GM23338 (cell line): ENCODE results near the gene KRTAP22-2. TPM values are rescaled to one million over a fixed set of nuclear protein-coding genes. Genes with fewer than 3 reads are reported as not detected.

ENCODE experiments used
- ATAC-seq: fragments of 200-7000 bp; cut with Tn5 transposase; 3 replicates; pipeline ENCODE4 v1.9.1; 2020
- DNase-seq: peaks from one replicate; pipeline ENCODE4 v3.0.0-alpha.2; 2015; ENCODE audit warnings: low spot score
- H2AFZ ChIP-seq: fragments of 200-600 bp; sonication (generic); 2 replicates; pipeline ENCODE4 v1.8.0; 2016; ENCODE audit warnings: antibody characterized with exemption, mild to moderate bottlenecking, moderate library complexity
- H3F3A ChIP-seq: fragments of 200-600 bp; sonication (generic); replicated peaks from 2 replicates; pipeline ENCODE4 v1.8.0; 2017; ENCODE audit warnings: antibody characterized with exemption, mixed run types, low read depth
- H3K27ac ChIP-seq: fragments of 200-600 bp; sonication (generic); 2 replicates; pipeline ENCODE4 v1.6.1; 2016; ENCODE audit warnings: low read depth
- H3K27me3 ChIP-seq: fragments of 200-600 bp; sonication (generic); 2 replicates; pipeline ENCODE4 v1.8.0; 2016; ENCODE audit warnings: mild to moderate bottlenecking, mixed run types, moderate library complexity; ENCODE audit not compliant: insufficient read depth
- H3K36me3 ChIP-seq: fragments of 200-600 bp; sonication (generic); 2 replicates; pipeline ENCODE4 v1.8.0; 2016; ENCODE audit warnings: mild to moderate bottlenecking; ENCODE audit not compliant: insufficient read depth
- H3K4me1 ChIP-seq: fragments of 200-600 bp; sonication (generic); 2 replicates; pipeline ENCODE4 v1.8.0; 2016; ENCODE audit warnings: mild to moderate bottlenecking, moderate library complexity; ENCODE audit not compliant: insufficient read depth
- H3K4me2 ChIP-seq: fragments of 200-600 bp; sonication (generic); 2 replicates; pipeline ENCODE4 v1.7.1; 2017; ENCODE audit warnings: mixed run types
- H3K4me3 ChIP-seq: fragments of 200-600 bp; sonication (generic); 2 replicates; pipeline ENCODE4 v1.6.1; 2016; ENCODE audit warnings: mixed run types
- H3K79me2 ChIP-seq: fragments of 200-600 bp; sonication (generic); replicated peaks from 2 replicates; pipeline ENCODE4 v1.8.0; 2017; ENCODE audit warnings: mild to moderate bottlenecking; ENCODE audit not compliant: insufficient read depth
- H3K9me2 ChIP-seq: fragments of 200-600 bp; sonication (generic); 2 replicates; pipeline ENCODE4 v1.8.0; 2017; ENCODE audit not compliant: insufficient read depth
- H4K20me1 ChIP-seq: fragments of 200-600 bp; sonication (generic); replicated peaks from 2 replicates; pipeline ENCODE4 v1.8.0; 2017; ENCODE audit warnings: mild to moderate bottlenecking; ENCODE audit not compliant: insufficient read depth
- H3K27ac Mint-ChIP-seq: 2 replicates; pipeline ENCODE4 v1.8.0; 2020; ENCODE audit warnings: inconsistent platforms, mild to moderate bottlenecking, moderate library complexity, mixed read lengths
- H3K27me3 Mint-ChIP-seq: 3 replicates; pipeline ENCODE4 v1.8.0; 2022; ENCODE audit warnings: low read depth, mild to moderate bottlenecking, moderate library complexity, mixed read lengths, inconsistent platforms; ENCODE audit not compliant: insufficient read depth, poor library complexity
- H3K36me3 Mint-ChIP-seq: 3 replicates; pipeline ENCODE4 v1.8.0; 2021; ENCODE audit warnings: low read depth, mild to moderate bottlenecking, inconsistent platforms, moderate library complexity, mixed read lengths
- H3K4me1 Mint-ChIP-seq: 3 replicates; pipeline ENCODE4 v1.8.0; 2020; ENCODE audit warnings: mild to moderate bottlenecking, inconsistent platforms, mixed read lengths
- H3K4me3 Mint-ChIP-seq: 3 replicates; pipeline ENCODE4 v1.8.0; 2021; ENCODE audit warnings: moderate library complexity, mild to moderate bottlenecking, inconsistent platforms, mixed read lengths
- H3K9me3 Mint-ChIP-seq: 3 replicates; pipeline ENCODE4 v1.8.0; 2020; ENCODE audit warnings: moderate library complexity, mild to moderate bottlenecking, inconsistent platforms, mixed read lengths
- CREB1 ChIP-seq: fragments of 250-450 bp; sonication (Bioruptor Pico); IDR thresholded peaks from 2 replicates; pipeline ENCODE4 v1.5.0; 2020; ENCODE audit warnings: low read depth, mild to moderate bottlenecking, moderate library complexity
- ETS1 ChIP-seq: IDR thresholded peaks from 2 replicates; pipeline ENCODE4 v1.6.1; 2016; ENCODE audit warnings: antibody characterized with exemption
- EZH2 ChIP-seq: fragments of 200-600 bp; sonication (generic); IDR thresholded peaks from one replicate; pipeline ENCODE4 v1.8.0; 2017; ENCODE audit warnings: antibody characterized with exemption, mild to moderate bottlenecking, low read depth; ENCODE audit not compliant: unreplicated experiment
- EZH2phosphoT487 ChIP-seq: fragments of 200-600 bp; sonication (generic); IDR thresholded peaks from one replicate; pipeline ENCODE4 v1.8.1; 2018; ENCODE audit warnings: antibody characterized with exemption; ENCODE audit not compliant: unreplicated experiment
- JUNB ChIP-seq: IDR thresholded peaks from one replicate; pipeline ENCODE4 v1.6.1; 2016; ENCODE audit warnings: antibody characterized with exemption; ENCODE audit not compliant: unreplicated experiment
- NANOG ChIP-seq: IDR thresholded peaks from 2 replicates; pipeline ENCODE4 v1.6.1; 2016; ENCODE audit warnings: antibody characterized with exemption, borderline replicate concordance
- POLR2AphosphoS5 ChIP-seq: IDR thresholded peaks from 2 replicates; pipeline ENCODE4 v1.6.1; 2016; ENCODE audit warnings: antibody characterized with exemption, low read depth
- STAT1 ChIP-seq: IDR thresholded peaks from one replicate; pipeline ENCODE4 v1.6.1; 2016; ENCODE audit warnings: antibody characterized with exemption; ENCODE audit not compliant: unreplicated experiment
- ZNF114 ChIP-seq: fragments of 250-450 bp; sonication (Bioruptor Pico); IDR thresholded peaks from 2 replicates; pipeline ENCODE4 v1.5.0; 2020; ENCODE audit warnings: mild to moderate bottlenecking, moderate library complexity
- ZNF331 ChIP-seq: fragments of 250-450 bp; sonication (Bioruptor Pico); IDR thresholded peaks from 2 replicates; pipeline ENCODE4 v1.5.0; 2020; ENCODE audit warnings: low read depth, mild to moderate bottlenecking, moderate library complexity
- ZNF462 ChIP-seq: fragments of 250-450 bp; sonication (Bioruptor Pico); IDR thresholded peaks from 2 replicates; pipeline ENCODE4 v1.5.0; 2020; ENCODE audit warnings: mild to moderate bottlenecking, moderate library complexity
- polyA plus RNA-seq: library from polyadenylated mRNA; unstranded; fragments of >200 nt; fragmentation: Nextera tagmentation; extraction: Ambion mirVana; gene quantifications from 2 replicates; pipeline ENCODE4 v1.2.1, GENCODE V29; 2016
- total RNA-seq: library from RNA; depleted of rRNA; stranded (reverse); fragments of >200 nt; shearing (Covaris generic); gene quantifications from 2 replicates; pipeline ENCODE4 v1.2.3, GENCODE V29; 2014
- TF ChIP-seq, protein P1 (sequence below): IDR thresholded peaks from one replicate; pipeline ENCODE4 v1.6.1; 2018; ENCODE audit warnings: antibody characterized with exemption; ENCODE audit not compliant: unreplicated experiment

Gene KRTAP22-2
- total and polyA plus RNA-seq, 2 experiments from 2014 or later = not detected

- H3K79me2 ChIP-seq = no peaks in the 10 kb centered on the region
- Mint-ChIP-seq H3K36me3 (no peaks in the 10 kb centered on the region), H3K27me3 (no peaks in the 10 kb centered on the region), H3K27ac (no peak overlapping the region), H3K9me3 (no peaks in the 10 kb centered on the region), H3K4me1 (no peaks in the 10 kb centered on the region), H3K4me3 (no peak overlapping the region)
- no peak overlapping the region for H3K4me3 ChIP-seq
- DNase-seq = no peak
- no peaks in the 10 kb centered on the region for H3K4me1 ChIP-seq
- peaks cover 5% of the 10 kb centered on the region; the same call in 1 of the 2 replicates for H3K9me2 ChIP-seq
- no peaks in the 10 kb centered on the region for H3K27me3 ChIP-seq
- H2AFZ ChIP-seq = no peak overlapping the region
- H3F3A ChIP-seq = no peaks in the 10 kb centered on the region
- H3K4me2 ChIP-seq = no peak overlapping the region
- no peak for ATAC-seq
- H3K36me3 ChIP-seq = no peaks in the 10 kb centered on the region
- no peak overlapping the region for H3K27ac ChIP-seq
- TF ChIP-seq, protein P1, sequence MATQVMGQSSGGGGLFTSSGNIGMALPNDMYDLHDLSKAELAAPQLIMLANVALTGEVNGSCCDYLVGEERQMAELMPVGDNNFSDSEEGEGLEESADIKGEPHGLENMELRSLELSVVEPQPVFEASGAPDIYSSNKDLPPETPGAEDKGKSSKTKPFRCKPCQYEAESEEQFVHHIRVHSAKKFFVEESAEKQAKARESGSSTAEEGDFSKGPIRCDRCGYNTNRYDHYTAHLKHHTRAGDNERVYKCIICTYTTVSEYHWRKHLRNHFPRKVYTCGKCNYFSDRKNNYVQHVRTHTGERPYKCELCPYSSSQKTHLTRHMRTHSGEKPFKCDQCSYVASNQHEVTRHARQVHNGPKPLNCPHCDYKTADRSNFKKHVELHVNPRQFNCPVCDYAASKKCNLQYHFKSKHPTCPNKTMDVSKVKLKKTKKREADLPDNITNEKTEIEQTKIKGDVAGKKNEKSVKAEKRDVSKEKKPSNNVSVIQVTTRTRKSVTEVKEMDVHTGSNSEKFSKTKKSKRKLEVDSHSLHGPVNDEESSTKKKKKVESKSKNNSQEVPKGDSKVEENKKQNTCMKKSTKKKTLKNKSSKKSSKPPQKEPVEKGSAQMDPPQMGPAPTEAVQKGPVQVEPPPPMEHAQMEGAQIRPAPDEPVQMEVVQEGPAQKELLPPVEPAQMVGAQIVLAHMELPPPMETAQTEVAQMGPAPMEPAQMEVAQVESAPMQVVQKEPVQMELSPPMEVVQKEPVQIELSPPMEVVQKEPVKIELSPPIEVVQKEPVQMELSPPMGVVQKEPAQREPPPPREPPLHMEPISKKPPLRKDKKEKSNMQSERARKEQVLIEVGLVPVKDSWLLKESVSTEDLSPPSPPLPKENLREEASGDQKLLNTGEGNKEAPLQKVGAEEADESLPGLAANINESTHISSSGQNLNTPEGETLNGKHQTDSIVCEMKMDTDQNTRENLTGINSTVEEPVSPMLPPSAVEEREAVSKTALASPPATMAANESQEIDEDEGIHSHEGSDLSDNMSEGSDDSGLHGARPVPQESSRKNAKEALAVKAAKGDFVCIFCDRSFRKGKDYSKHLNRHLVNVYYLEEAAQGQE = no peak
- no peak for TF ChIP-seq JUNB
- TF ChIP-seq CREB1 (CRISPR knock-in tag) = no peak
- no peak for TF ChIP-seq ZNF114
- TF ChIP-seq ETS1 = no peak
- no peak for TF ChIP-seq EZH2phosphoT487
- no peak for TF ChIP-seq ZNF331 (CRISPR knock-in tag)
- no peak for TF ChIP-seq STAT1
- no peak for TF ChIP-seq EZH2
- no peak for TF ChIP-seq NANOG
- no peak for TF ChIP-seq POLR2AphosphoS5
- TF ChIP-seq ZNF462 = no peak
- no peaks in the 10 kb centered on the region for H4K20me1 ChIP-seq
These were observed 12.4 kb downstream of the KRTAP22-2 start for GRCh38 chr21:30577766-30578165.
